Activated CD4-positive, CD25-positive, alpha-beta regulatory T cell treated with anti-CD3 and anti-CD28 coated beads, Interleukin-2, amount 50 U/mL, for 72 hours (primary cell): ENCODE measurements around the gene BMAL1.
"Not testable (repeated sequence)": the region's sequence is repeated elsewhere in the genome, so short reads cannot be mapped to it uniquely, and the experiment has no call there.

ENCODE experiments used
- DNase-seq: peaks from one replicate; pipeline ENCODE4 v3.0.0; 2021

Gene BMAL1

GRCh38 chr11:13391217-13391616 is 113.6 kb downstream of the BMAL1 start:
- DNase-seq: no peak

- not testable (repeated sequence) for DNase-seq
Observed at GRCh38 chr11:13398335-13398734, 120.7 kb downstream of the BMAL1 start.

GRCh38 chr11:13405220-13405619 is 127.6 kb downstream of the BMAL1 start:
- DNase-seq: no peak

GRCh38 chr11:13415201-13415600 is 137.6 kb downstream of the BMAL1 start:
- no peak for DNase-seq

GRCh38 chr11:13421561-13421960 is 144.0 kb downstream of the BMAL1 start:
- DNase-seq: no peak

GRCh38 chr11:13423372-13423771 is 145.8 kb downstream of the BMAL1 start:
- no peak for DNase-seq

- DNase-seq: no peak
Observed at GRCh38 chr11:13427440-13427839, 149.8 kb downstream of the BMAL1 start.

GRCh38 chr11:13429288-13429687 is 151.7 kb downstream of the BMAL1 start:
- DNase-seq: no peak

- DNase-seq: no peak
Observed at GRCh38 chr11:13429836-13430235, 152.2 kb downstream of the BMAL1 start.

- DNase-seq: no peak
Observed at GRCh38 chr11:13433437-13433836, 155.8 kb downstream of the BMAL1 start.

- no peak for DNase-seq
Observed at GRCh38 chr11:13434247-13435205, 156.9 kb downstream of the BMAL1 start.

- DNase-seq: not testable (repeated sequence)
Observed at GRCh38 chr11:13436836-13437235, 159.2 kb downstream of the BMAL1 start.
